ENCODE results near the gene ZNF232.
"Not testable (repeated sequence)": the region's sequence is repeated elsewhere in the genome, so short reads cannot be mapped to it uniquely, and the experiment has no call there.

DNA sequence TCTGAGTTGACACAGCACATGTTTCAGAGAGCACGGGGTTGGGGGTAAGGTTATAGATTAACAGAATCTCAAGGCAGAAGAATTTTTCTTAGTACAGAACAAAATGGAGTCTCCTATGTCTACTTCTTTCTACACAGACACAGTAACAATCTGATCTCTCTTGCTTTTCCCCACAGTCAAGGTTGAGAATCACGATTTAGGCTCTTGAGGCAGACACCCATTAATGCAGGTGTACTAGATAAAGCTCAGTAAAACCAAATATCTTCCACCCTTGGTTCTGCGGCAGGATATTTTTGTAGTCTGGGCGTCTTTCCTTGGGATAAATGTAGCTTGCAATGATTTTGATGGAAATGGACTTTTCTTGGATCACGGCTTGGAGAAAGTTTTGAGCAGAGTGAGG is 36.2 kb downstream of the ZNF232 start:
- TF ChIP-seq, protein P1, sequence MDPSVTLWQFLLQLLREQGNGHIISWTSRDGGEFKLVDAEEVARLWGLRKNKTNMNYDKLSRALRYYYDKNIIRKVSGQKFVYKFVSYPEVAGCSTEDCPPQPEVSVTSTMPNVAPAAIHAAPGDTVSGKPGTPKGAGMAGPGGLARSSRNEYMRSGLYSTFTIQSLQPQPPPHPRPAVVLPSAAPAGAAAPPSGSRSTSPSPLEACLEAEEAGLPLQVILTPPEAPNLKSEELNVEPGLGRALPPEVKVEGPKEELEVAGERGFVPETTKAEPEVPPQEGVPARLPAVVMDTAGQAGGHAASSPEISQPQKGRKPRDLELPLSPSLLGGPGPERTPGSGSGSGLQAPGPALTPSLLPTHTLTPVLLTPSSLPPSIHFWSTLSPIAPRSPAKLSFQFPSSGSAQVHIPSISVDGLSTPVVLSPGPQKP (IDR thresholded peaks at IDR 0.05; ENCODE audit: low read depth, low read length), result not testable (repeated sequence)
- not testable (repeated sequence) for TF ChIP-seq CTCF (IDR thresholded peaks at IDR 0.05); NFE2L2 (conservative IDR thresholded peaks at IDR 0.05; ENCODE audit: low read length); REST (IDR thresholded peaks at IDR 0.05); POLR2A (IDR thresholded peaks at IDR 0.05; ENCODE audit: low read length); MAFK (IDR thresholded peaks at IDR 0.05; ENCODE audit: partially characterized antibody)

All from A549 (cell line).